ENCODE measurements around the gene LENG1.

The LENG1 gene

DNA sequence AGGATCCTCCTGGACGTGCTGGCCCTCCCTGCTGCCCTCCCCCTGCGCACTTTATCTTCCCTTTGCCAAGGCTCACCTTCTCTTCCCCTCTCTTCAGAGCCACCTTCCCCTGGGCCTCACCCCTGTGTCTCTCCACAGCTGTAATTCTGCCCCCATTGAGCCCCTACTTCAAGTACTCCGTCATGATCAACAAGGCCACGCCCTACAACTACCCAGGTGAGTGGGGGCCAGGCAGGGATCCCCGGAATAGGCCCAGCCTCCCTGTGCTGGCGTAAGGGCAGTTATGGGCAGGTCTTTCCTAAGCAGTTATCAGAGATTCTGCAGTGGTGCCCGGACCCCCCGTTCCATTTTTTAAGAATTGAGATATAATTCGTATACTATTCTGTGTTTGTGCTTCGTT is 53.7 kb downstream of the LENG1 start:
- no peaks in the 10 kb centered on the region for H3K9me3 ChIP-seq (ENCODE audit: insufficient read depth, low read length, severe bottlenecking)
- TF ChIP-seq, protein P1, sequence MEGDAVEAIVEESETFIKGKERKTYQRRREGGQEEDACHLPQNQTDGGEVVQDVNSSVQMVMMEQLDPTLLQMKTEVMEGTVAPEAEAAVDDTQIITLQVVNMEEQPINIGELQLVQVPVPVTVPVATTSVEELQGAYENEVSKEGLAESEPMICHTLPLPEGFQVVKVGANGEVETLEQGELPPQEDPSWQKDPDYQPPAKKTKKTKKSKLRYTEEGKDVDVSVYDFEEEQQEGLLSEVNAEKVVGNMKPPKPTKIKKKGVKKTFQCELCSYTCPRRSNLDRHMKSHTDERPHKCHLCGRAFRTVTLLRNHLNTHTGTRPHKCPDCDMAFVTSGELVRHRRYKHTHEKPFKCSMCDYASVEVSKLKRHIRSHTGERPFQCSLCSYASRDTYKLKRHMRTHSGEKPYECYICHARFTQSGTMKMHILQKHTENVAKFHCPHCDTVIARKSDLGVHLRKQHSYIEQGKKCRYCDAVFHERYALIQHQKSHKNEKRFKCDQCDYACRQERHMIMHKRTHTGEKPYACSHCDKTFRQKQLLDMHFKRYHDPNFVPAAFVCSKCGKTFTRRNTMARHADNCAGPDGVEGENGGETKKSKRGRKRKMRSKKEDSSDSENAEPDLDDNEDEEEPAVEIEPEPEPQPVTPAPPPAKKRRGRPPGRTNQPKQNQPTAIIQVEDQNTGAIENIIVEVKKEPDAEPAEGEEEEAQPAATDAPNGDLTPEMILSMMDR (IDR thresholded peaks at IDR 0.05; ENCODE audit: borderline replicate concordance, extremely low read depth, low read length, poor library complexity, severe bottlenecking) = no peak
- no peak for TF ChIP-seq EZH2 (IDR thresholded peaks at IDR 0.05; ENCODE audit: borderline replicate concordance, low read depth, low read length, severe bottlenecking)
- peaks cover 62% of the 10 kb centered on the region for H3K79me2 ChIP-seq (ENCODE audit: insufficient read depth, low read length)
- H3K4me3 ChIP-seq (ENCODE audit: low read depth in 1 of 2, low read length in 2 of 2) = no peak overlapping the region
- H3K4me1 ChIP-seq (ENCODE audit: insufficient read depth, low read length) = peaks cover 28% of the 10 kb centered on the region
- DNase-seq (no peak), ATAC-seq (ENCODE audit: insufficient read depth, low read depth) (no peak)
- H4K20me1 ChIP-seq (ENCODE audit: insufficient read depth, low read length) = peaks cover 27% of the 10 kb centered on the region
- H3K27ac ChIP-seq (ENCODE audit: low read length) = no peak overlapping the region
- H3K36me3 ChIP-seq (ENCODE audit: insufficient read depth, low read length) = peaks cover 58% of the 10 kb centered on the region
- no peak overlapping the region for H3K9ac ChIP-seq (ENCODE audit: low read depth, low read length)
- H3K4me2 ChIP-seq (ENCODE audit: insufficient read depth, low read length) = no peak overlapping the region; the same call in 1 of the 2 replicates
- H2AFZ ChIP-seq (ENCODE audit: low read depth, low read length) = no peak overlapping the region
- no peaks in the 10 kb centered on the region for H3K27me3 ChIP-seq (ENCODE audit: insufficient read depth, low read length, poor library complexity)

All from DND-41 (cell line).